ENCODE measurements around the gene RCAN1. TPM values are rescaled to one million over a fixed set of nuclear protein-coding genes. Genes with fewer than 3 reads are reported as not detected.

The RCAN1 gene
- total RNA-seq, 1 experiment from 2014 or later: 13.5 TPM

DNA sequence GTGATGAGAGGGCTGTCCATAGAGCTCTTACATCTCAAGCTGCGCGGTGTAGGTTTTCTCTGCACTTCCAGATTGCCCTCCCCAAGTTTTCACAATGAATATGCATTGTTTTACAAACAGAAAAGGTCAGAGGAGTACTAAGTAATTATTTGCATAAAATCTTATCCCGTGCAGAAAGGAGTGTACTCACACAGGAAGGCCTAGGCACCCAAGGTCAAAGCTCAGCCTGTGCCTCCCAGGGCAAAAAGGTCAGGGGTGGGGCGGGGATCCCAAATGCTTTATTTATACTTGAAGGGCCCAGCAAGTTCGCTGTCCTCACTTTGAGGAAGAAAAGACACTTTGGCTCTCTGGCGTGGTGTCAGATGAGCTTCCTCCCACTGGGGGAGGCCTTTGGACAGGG is 92.6 kb downstream of the RCAN1 start:
- Histone ChIP-seq H3K4me1 (ENCODE audit: control insufficient read depth, insufficient read depth, low read length) (peaks cover 10% of the 10 kb centered on the region), H3K4me3 (ENCODE audit: low read depth in 2 of 2, low read length in 2 of 2) (no peak overlapping the region), H3K36me3 (ENCODE audit: control insufficient read depth, insufficient read depth, low read length) (no peaks in the 10 kb centered on the region), H3K27ac (ENCODE audit: low read length) (no peak overlapping the region), H3K27me3 (ENCODE audit: control insufficient read depth, insufficient read depth, low read length) (no peaks in the 10 kb centered on the region), H3K9me3 (ENCODE audit: control insufficient read depth, insufficient read depth, low read depth, low read length) (no peaks in the 10 kb centered on the region)
- BruUV-seq (replicated peaks): no TSS peak
- TF ChIP-seq, protein P1, sequence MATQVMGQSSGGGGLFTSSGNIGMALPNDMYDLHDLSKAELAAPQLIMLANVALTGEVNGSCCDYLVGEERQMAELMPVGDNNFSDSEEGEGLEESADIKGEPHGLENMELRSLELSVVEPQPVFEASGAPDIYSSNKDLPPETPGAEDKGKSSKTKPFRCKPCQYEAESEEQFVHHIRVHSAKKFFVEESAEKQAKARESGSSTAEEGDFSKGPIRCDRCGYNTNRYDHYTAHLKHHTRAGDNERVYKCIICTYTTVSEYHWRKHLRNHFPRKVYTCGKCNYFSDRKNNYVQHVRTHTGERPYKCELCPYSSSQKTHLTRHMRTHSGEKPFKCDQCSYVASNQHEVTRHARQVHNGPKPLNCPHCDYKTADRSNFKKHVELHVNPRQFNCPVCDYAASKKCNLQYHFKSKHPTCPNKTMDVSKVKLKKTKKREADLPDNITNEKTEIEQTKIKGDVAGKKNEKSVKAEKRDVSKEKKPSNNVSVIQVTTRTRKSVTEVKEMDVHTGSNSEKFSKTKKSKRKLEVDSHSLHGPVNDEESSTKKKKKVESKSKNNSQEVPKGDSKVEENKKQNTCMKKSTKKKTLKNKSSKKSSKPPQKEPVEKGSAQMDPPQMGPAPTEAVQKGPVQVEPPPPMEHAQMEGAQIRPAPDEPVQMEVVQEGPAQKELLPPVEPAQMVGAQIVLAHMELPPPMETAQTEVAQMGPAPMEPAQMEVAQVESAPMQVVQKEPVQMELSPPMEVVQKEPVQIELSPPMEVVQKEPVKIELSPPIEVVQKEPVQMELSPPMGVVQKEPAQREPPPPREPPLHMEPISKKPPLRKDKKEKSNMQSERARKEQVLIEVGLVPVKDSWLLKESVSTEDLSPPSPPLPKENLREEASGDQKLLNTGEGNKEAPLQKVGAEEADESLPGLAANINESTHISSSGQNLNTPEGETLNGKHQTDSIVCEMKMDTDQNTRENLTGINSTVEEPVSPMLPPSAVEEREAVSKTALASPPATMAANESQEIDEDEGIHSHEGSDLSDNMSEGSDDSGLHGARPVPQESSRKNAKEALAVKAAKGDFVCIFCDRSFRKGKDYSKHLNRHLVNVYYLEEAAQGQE (IDR thresholded peaks at IDR 0.05; ENCODE audit: insufficient read depth in 1 of 2, low read depth in 2 of 2, low read length in 1 of 2): no peak
- no peak for TF ChIP-seq SIN3A (IDR thresholded peaks at IDR 0.05; ENCODE audit: borderline replicate concordance, insufficient read depth, low read depth, low read length)
- TF ChIP-seq, protein P2, sequence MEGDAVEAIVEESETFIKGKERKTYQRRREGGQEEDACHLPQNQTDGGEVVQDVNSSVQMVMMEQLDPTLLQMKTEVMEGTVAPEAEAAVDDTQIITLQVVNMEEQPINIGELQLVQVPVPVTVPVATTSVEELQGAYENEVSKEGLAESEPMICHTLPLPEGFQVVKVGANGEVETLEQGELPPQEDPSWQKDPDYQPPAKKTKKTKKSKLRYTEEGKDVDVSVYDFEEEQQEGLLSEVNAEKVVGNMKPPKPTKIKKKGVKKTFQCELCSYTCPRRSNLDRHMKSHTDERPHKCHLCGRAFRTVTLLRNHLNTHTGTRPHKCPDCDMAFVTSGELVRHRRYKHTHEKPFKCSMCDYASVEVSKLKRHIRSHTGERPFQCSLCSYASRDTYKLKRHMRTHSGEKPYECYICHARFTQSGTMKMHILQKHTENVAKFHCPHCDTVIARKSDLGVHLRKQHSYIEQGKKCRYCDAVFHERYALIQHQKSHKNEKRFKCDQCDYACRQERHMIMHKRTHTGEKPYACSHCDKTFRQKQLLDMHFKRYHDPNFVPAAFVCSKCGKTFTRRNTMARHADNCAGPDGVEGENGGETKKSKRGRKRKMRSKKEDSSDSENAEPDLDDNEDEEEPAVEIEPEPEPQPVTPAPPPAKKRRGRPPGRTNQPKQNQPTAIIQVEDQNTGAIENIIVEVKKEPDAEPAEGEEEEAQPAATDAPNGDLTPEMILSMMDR (IDR thresholded peaks at IDR 0.05): no peak
- TF ChIP-seq POLR2AphosphoS5 (IDR thresholded peaks at IDR 0.05; ENCODE audit: low read depth, low read length): no peak
- ATAC-seq (no peak), DNase-seq (ENCODE audit: low read depth, low spot score) (no peak)
- POLR2A ChIA-PET: interaction anchor here (0.6 kb wide), 2 partner anchors 97 to 977 kb away, joined by 5 read pairs; no protein-coding TSS in a partner anchor
- CTCF ChIA-PET: no interaction called here
- intact Hi-C loops (cut with micrococcal nuclease; ENCODE audit: unreplicated experiment): no loop called here
- in situ Hi-C loops (cut with HindIII; ENCODE audit: low pct_unique_long_range_greater_than_20kb, low sequenced_read_pairs): no loop called here

GRCh38 chr21:34521561-34521960 is 93.4 kb downstream of the RCAN1 start:
- in situ Hi-C loops (cut with HindIII; ENCODE audit: low pct_unique_long_range_greater_than_20kb, low sequenced_read_pairs) (no loop called here), intact Hi-C loops (cut with micrococcal nuclease; ENCODE audit: unreplicated experiment) (no loop called here)
- peaks cover 5% of the 10 kb centered on the region for H3K4me1 ChIP-seq (ENCODE audit: control insufficient read depth, insufficient read depth, low read length)
- H3K27ac ChIP-seq (ENCODE audit: low read length): no peak overlapping the region
- ATAC-seq (no peak), DNase-seq (ENCODE audit: low read depth, low spot score) (no peak)
- BruUV-seq (replicated peaks): no TSS peak
- POLR2A ChIA-PET: no interaction called here
- no peaks in the 10 kb centered on the region for H3K9me3 ChIP-seq (ENCODE audit: control insufficient read depth, insufficient read depth, low read depth, low read length)
- CTCF ChIA-PET: no interaction called here
- no peak for TF ChIP-seq TCF7L2 (IDR thresholded peaks at IDR 0.05; ENCODE audit: low read depth, low read length)
- TF ChIP-seq POLR2AphosphoS5 (IDR thresholded peaks at IDR 0.05; ENCODE audit: low read depth, low read length): no peak
- TF ChIP-seq, protein P2 (IDR thresholded peaks at IDR 0.05): no peak
- no peak for TF ChIP-seq SIN3A (IDR thresholded peaks at IDR 0.05; ENCODE audit: borderline replicate concordance, insufficient read depth, low read depth, low read length)
- TF ChIP-seq, protein P1 (IDR thresholded peaks at IDR 0.05; ENCODE audit: insufficient read depth in 1 of 2, low read depth in 2 of 2, low read length in 1 of 2): no peak
- H3K4me3 ChIP-seq (ENCODE audit: low read depth in 2 of 2, low read length in 2 of 2): no peak overlapping the region
- H3K36me3 ChIP-seq (ENCODE audit: control insufficient read depth, insufficient read depth, low read length): no peaks in the 10 kb centered on the region
- H3K27me3 ChIP-seq (ENCODE audit: control insufficient read depth, insufficient read depth, low read length): no peaks in the 10 kb centered on the region
